Right ventricle myocardium superior (tissue), 1 donor: Measurements from ENCODE around the gene UBE2G2. TPM values are rescaled to one million over a fixed set of nuclear protein-coding genes. Genes with fewer than 3 reads are reported as not detected.

Experiments
- ATAC-seq: fragments of 200-7000 bp; cut with Tn5 transposase; one replicate; pipeline ENCODE4 v1.9.1; 2020; ENCODE audit warnings: mild to moderate bottlenecking; ENCODE audit not compliant: poor library complexity
- DNase-seq: peaks from one replicate; pipeline ENCODE4 v3.0.0-alpha.2; 2020
- intact Hi-C: fragments of 100-400 bp; cut with DNase I; formaldehyde crosslinking; loops from one replicate; pipeline ENCODE4 v1.11.2; 2022
- total RNA-seq: library from RNA; stranded (reverse); fragmentation: NEBNext Ultra II Directional; extraction: Animal tissue kit (Norgen Biotek cat#: 25700); gene quantifications from one replicate; pipeline ENCODE4 v1.2.1, GENCODE V29; 2021
- donor health status: DM: no; HTN: yes; CAD: no; lungs with severe emphysema.

Gene UBE2G2
- total RNA-seq, 1 donor from 2014 or later, result 64.5 TPM

DNA sequence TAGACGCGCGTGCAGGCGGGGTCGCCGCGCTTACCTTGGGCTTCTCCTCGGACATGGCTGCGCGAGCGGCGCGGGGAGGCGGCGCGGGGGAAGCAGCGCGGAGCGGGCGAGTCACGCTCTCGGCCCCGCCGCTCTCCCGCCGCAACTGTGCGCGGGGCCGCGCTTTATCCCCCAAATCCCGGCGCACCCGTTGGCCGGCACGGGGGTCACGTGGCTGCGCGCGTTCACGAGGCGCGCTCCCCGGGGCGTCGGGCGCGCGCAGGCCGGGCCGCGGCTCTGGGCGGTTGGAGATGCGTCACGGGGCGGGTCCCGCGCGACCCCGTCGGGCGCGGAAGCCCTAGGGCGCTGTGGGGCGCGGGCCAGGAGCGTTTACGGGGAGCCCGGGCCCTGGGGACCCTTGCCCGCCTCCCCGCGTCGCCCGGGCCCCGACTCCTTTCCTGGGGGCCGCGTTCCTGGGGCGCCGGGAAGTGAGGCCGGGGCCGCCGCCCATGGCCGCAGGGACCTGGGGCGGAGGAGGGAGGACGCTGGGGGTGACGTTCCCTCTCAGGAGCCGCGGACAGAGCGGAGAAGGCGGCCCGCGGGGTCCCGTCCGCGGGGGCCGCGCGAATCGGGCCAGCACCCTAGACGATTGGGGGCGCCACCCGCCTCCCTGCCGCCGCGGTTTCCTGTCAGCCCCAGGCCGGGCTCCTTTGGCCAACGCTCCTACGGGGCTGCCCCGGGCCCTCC is 16.5 kb upstream of the UBE2G2 start, which contains the start of gene SUMO3:
SUMO3 (minus strand) TSS at position 149 of the 726 bp plus-strand sequence; CDS start at position 55, 94 bp downstream.
- DNase-seq (peak; percentile 87), ATAC-seq (peak; percentile 84)
- intact Hi-C loops, result loop anchor here (5.0 kb wide), 1 partner anchor 119 kb away; no protein-coding TSS in a partner anchor

DNA sequence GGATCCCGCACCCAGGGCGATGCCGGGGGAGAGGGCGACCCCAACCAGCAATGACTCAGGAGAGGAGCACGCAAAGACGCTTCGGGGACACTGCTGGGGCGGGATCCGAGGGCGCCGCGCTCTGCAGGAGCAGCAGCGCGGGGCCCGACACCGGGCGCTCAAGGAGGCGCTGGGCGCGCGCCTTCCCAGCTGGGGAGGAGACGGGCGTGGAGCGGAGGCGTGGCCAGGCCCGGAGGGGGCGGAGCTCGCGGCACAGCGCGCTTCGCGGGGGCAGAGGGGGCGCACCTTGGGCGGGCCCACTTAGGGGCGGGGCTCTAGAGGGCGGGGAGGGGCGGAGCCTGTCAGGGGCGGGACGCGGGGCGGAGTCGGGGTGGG is 15.9 kb upstream of the UBE2G2 start:
- ATAC-seq, result peak; percentile 93
- intact Hi-C loops, result loop anchor here (5.0 kb wide), 1 partner anchor 120 kb away; no protein-coding TSS in a partner anchor
- peak; percentile 94 for DNase-seq

DNA sequence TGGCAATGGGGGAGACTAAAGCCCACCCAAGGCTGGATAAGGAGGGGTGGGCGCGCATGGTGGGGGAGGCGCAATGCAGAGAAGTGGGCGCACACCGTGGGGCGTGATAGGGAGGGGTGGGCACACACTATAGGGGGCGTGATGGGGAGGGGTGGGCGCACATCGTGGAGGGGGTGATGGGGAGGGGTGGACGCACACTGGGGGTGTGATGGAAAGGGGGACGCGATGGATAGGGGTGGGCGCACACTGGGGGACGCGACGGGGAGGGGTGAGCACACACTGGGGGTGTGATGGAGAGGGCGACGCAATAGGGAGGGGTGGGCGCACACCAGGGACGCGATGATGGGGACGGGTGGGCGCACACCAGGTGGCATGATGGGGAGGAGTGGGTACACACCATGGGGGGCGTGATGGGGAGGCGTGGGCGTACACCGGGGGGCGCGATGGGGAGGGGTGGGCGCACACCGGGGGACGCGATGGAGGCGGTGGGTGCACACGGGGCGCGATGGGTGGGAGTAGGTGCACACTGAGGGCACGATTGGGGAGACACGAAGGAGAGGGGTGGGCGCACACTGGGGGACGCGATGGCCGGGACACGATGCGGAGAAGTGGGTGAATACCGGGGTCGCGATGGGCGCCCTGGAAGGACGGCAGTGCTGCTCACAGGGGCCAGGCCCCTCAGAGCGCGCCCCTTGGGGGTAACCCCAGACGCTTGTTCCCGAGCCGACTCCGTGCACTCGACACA is 15.3 kb upstream of the UBE2G2 start:
- no peak for DNase-seq
- peak; percentile 1 for ATAC-seq
- intact Hi-C loops, result loop anchor here (5.0 kb wide), 1 partner anchor 120 kb away; no protein-coding TSS in a partner anchor

DNA sequence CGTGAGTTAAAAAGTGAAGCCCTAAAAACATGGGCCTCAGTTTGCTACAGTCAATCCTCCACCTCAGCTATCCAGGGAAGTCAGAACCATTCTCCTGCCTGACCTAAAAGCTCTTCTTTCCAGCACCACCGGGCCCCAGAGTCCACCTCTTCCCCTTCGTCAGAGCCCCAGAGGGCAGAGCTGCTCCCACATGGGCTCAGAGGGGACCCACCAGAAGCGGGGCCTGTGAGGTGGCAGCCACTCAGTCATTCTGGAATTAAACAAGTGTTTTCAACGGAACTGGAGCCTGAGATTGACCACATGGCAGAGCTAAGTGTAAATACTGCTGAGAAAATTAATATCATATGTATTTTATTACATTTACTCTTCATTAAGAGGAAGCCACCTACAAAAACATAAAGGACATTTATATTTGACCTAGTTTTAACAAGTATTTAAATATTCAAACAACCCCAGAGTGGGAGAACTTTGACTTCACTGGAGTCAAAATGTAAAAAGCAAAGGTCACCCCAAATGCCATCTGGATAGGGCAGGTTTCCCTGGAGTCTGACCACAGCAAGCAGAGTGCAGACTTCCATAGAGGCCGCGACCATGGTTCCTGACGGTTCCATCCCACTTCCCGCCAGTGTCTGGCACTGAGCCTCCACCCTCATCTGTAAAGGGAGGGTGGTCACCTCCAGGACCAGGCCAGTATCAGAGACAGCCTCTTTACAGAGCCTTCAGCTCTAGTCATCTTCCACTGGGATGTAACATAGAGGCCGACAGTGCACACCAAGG is 14.4 kb upstream of the UBE2G2 start:
- intact Hi-C loops, result loop anchor here (5.0 kb wide), 1 partner anchor 121 kb away; no protein-coding TSS in a partner anchor
- ATAC-seq (no peak), DNase-seq (no peak)

DNA sequence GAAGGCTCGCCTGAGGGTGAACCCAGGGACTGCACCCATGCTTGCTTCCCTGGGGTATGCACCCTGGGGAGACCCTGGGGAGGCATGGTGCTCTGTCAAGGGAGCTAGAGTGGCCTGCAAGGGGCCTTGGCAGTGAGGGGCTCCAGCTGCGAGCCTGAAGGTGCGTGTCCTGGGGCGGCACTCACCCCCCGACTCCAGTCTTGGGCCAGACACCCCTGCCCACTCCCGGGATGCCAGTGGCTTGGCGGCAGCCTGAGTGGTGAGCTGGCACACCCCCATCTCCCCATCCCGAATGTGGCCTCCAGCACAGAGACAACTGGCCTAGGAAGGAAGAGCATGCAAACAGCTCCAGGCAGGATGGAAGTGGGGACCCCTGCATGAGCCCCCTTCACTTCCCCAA is 13.6 kb upstream of the UBE2G2 start:
- intact Hi-C loops, result loop anchor here (5.0 kb wide), 1 partner anchor 122 kb away; no protein-coding TSS in a partner anchor
- no peak for DNase-seq
- no peak for ATAC-seq

DNA sequence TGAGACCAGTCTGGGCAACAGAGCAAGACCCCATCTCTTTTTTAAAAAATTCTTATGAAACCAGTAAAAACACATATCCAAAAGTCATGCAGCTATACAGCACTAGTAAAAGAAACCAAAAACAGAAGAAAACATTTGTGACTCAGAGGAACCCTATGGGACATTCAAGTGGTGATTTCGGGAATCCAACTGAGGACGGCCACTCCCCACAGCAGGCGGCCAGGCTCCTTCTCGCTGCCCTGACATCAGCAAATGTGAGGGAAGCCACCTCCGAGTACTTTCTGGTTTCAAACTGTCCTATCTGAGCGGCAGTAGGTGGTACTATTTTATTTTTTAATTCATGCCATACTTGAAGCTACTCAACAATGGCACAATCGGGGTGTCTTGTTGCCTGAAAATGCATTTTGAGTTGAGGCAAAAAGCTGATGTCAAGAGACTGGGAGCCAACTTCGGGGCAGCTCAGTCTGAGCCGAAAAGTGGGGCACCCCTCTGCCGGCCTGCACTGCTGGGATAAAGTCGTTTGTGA is 12.9 kb upstream of the UBE2G2 start:
- no peak for ATAC-seq

DNA sequence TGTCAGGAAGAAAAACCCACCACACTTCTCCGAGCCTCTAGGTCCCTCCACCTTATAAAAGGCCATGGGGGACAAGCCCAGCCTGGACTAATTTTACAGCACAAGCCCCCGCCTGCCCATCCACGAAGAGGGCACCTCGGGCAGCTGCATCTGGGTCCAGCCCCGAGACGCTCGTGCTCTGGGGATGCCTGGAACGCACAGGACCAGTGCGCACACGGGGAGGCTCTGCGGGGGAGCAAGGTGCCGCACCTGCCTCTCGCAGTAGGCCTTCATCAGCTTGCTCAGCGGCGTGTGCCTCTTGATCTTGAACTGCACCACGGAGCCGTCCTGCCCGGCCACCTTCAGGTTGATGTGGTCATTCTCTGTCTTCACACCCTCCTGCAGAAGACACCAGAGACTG is 12.1 kb upstream of the UBE2G2 start:
- intact Hi-C loops, result no loop called here
- DNase-seq (no peak), ATAC-seq (no peak)

More for the DNA sequence above, 12.9 kb upstream of the UBE2G2 start:
- no peak for DNase-seq
- intact Hi-C loops, result loop anchor here (5.0 kb wide), 1 partner anchor 123 kb away; no protein-coding TSS in a partner anchor

DNA sequence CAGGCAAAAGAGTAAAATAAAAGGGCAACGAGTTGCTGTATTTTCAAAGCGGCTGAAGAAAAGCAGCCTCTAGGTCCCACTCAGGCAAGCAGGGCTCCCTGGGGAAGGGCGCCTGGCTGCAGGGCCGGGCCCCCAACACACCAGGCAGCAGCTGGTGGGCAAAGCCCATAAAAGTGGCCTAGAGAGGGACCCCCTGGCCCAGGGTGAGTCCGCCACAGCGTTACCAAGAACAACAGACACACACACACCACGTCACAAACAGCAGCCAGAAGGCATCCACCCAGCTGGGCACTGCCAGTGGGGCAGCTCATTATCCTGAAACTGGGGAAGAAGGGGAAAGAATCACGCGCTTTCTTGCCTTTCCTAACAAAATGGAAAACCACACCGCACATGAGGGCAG is 11.5 kb upstream of the UBE2G2 start:
- intact Hi-C loops, result no loop called here
- DNase-seq, result no peak
- no peak for ATAC-seq

DNA sequence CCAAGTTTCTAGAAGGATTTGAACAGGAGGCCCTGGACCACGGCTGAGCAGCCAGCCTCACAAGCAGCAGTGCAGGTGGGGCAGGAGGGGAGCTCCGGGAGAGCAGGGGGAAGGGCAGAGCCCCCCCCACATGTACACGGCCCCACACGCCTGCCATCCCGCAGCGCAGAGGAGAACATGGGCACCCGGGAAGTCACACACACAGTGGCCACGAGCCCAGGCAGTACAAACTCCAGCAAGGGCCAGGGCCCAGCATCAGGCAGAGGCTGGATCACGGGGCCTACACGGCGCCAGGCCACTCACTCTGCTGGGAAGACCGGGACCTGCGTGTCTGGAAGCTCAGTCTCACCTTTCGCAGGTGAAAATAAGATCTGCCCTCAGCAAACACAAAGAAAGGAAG is 11.0 kb upstream of the UBE2G2 start:
- DNase-seq (no peak), ATAC-seq (no peak)
- intact Hi-C loops, result no loop called here

DNA sequence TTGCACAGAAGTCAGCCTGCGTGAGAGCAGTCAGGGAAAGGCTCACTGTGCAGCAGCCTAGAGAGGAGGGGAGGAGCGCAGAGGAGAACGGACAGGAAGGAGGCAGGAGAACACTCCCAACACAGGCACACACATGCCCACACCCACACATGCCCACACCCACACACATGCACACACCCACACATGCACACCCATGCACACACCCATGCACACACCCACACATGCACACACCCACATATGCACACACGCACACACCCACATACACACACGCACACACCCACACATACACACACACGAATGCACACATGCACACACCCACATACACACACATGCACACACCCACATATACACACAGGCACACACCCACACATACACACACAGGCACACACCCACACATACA is 9.2 kb upstream of the UBE2G2 start:
- intact Hi-C loops, result no loop called here
- no peak for ATAC-seq
- no peak for DNase-seq

DNA sequence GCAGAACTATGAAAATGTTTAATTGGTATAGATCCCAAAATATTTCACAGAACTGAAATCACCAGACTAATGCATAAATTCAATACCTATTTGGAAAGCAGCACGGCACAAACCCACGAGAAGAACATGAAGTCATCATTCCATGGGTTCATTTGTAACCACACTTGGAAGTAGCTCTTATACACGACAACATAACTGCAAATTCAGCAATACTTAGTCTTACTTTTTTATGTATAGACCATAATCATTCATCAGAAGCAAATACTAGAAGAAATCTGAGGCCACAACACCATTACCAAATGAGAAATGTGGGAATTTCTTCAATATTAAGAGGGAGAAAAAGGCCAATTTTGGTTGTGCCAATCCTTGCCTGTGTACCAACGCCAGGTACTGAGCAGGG is 4.2 kb upstream of the UBE2G2 start:
- DNase-seq, result no peak
- intact Hi-C loops, result no loop called here
- no peak for ATAC-seq

DNA sequence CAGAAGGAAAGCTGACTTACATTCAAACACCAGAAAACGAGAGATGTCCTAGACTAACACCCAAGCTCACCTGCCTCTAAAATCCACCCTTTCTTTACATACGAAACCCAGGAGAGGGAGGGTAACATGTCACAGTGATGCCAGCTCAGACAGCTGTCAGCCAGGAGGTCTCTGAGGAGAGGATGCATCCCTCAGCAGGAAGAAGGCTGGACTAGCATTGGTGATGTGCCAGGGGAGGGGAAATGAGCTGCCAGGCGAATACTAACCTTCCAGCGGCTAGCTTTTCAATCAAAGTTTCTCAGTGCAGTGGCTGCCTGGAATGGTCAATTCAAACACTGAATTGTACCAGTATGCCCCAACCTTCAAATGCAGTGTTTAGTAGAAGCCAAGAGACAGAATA is 3.6 kb upstream of the UBE2G2 start:
- ATAC-seq, result no peak
- intact Hi-C loops, result no loop called here
- no peak for DNase-seq

DNA sequence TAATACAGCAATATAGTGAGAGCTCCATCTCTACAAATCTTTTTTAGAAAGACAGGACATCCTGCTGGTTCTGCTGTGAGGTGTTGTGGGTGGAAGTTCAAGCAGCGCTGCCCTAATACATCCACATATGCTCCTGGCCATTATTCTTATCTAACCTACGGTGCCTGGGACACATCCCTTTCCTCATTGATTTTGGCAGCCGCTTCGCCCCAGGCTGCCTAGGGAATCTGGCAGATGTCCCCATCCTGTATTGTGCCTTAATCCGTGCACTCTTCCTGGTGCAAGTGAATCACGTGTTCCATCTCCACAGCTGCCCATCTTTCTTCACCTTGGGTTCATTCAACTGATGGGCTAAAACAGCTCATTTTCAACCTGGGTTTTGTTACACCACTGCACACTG is 3.1 kb upstream of the UBE2G2 start:
- DNase-seq (no peak), ATAC-seq (no peak)
- intact Hi-C loops, result loop anchor here (5.0 kb wide), 1 partner anchor 73 kb away; no protein-coding TSS in a partner anchor

DNA sequence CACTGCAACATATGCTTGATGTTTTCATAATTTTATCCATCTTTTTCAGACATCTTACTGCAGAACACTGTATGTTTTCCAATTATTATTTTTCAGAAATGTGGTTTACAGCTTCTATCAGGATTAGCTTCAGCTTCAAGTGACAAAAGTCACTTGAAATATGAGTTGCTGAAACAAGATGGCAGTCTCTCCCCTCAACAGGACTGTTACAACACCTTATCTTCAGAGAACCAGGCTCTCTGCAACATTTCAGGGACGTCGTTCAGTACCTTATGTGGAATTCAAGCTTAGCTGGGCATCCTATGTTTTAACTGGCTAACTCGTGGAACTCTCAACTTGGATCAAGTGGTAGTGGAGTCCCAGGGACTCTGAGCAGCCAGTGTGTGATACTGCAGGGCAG is 2.0 kb upstream of the UBE2G2 start:
- no peak for DNase-seq
- intact Hi-C loops, result loop anchor here (5.0 kb wide), 1 partner anchor 74 kb away; no protein-coding TSS in a partner anchor
- ATAC-seq, result no peak

DNA sequence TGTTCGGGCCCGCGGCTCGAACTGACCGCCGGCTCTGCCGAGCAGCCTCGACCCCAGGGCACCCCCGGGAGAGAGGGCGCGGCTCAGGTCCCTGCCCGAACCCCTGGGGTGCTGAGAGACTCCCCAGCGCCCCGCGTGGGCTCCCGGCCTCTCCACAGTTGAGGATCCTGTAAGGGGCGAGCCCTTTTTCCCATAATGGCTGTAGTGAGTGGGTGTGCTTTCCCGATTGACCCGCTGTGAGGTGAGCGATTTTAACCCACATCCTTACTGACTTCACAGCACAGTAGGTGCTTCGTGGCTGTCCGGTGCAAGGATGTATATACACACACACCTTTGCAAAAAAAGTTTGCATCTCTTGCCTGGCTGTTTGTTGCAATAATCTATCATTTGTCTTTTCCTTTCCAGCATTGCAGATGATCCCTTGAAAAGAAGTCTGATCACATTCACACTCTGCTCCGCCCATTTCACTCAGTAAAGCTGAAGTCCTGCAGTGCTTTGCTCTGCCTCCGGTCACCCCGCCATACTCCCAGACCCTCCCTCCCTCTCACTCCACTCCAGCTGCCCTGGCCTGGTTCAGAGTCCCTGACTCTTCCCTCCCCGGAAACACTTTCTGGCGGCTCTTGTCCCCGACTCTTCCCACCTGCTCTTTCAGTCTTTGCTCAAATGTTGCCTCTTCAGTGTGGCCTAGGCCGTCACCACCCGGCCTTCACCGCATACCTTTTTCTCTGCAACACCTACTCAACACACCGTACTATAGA is 955 bp upstream of the UBE2G2 start:
- ATAC-seq, result no peak
- intact Hi-C loops, result loop anchor here (5.0 kb wide), 1 partner anchor 75 kb away; no protein-coding TSS in a partner anchor
- no peak for DNase-seq

DNA sequence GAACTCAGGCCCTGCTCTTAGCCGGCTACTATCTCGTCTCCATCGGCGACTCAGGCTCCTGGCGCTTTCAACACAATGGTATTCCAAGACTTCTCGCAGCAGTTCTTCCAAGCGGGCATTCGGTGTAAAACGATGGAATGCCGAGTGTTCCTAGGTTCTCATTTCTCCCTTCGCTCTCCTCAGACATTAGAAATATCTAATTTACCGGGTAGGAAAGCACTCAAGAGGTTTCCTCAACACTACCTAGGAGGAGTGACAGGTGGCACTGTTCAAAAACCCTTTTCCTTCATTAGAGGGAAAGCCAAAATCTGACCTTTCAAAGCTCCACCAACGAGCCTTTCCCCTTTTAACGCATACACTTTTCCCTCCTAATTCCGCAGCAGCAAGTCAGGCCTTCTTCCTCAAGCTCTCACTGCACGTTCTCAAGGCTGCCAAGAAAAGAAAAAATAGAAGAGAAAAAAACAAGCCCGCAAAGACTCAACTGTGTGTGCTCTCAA is 601 bp downstream of the UBE2G2 start:
- no peak for DNase-seq
- ATAC-seq, result peak; percentile 45
- intact Hi-C loops, result loop anchor here (5.0 kb wide), 1 partner anchor 76 kb away; no protein-coding TSS in a partner anchor

DNA sequence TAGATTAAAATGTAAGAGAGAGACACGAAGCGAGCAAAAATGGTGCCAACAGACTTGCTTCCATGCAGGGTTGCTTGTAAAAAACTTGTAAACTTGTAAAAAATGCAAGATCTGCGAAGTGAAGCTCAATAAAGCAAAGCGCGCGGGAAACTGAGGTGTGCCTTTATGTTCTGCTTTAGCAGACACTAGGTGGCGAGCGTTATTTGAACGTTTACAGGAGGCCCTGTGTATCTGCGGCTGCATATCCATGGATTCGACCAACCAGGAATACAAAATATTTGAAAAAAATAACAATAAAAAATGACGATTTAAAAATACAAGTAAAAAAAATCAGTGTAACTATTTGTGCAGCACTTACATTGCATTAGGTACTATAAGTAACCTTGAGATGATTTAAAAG is 1.5 kb downstream of the UBE2G2 start:
- ATAC-seq, result no peak
- no peak for DNase-seq
- intact Hi-C loops, result loop anchor here (5.0 kb wide), 1 partner anchor 77 kb away; no protein-coding TSS in a partner anchor

DNA sequence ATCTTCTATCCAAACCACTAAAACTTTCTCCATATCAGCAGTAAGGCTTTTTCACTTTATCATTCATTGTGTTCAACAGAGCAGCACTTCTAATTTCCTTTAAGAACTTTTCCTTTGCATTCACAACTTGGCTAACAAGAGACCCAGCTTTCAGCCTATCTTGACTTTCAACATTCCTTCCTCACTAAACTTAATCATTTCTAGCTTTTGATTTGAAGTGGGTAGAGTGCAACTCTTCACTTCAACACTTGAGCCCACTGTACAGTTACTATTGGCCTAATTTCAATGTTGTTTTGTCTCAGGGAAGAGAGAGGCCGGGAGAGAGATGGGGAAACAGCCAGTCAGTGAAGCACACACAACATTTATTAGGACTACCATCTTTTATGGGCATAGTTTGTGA is 2.0 kb downstream of the UBE2G2 start:
- intact Hi-C loops, result loop anchor here (5.0 to 10.0 kb wide), 2 partner anchors 78 to 285 kb away; no protein-coding TSS in a partner anchor
- ATAC-seq (no peak), DNase-seq (no peak)
